HEK293T (cell line): ENCODE data around the gene TCOF1.

Experiments used
- ARNT ChIP-seq: fragments of 450-650 bp; IDR thresholded peaks from 2 replicates; pipeline ENCODE4 v1.6.1; 2017; ENCODE audit warnings: mild to moderate bottlenecking
- BHLHE40 ChIP-seq: fragments of 450-650 bp; IDR thresholded peaks from 2 replicates; pipeline ENCODE4 v1.6.1; 2016; ENCODE audit warnings: mild to moderate bottlenecking, moderate library complexity, borderline replicate concordance
- CTBP1 ChIP-seq: fragments of 450-650 bp; IDR thresholded peaks from 2 replicates; pipeline ENCODE4 v1.6.1; 2016; ENCODE audit warnings: borderline replicate concordance
- ELF4 ChIP-seq: fragments of 450-650 bp; IDR thresholded peaks from 2 replicates; pipeline ENCODE4 v1.6.1; 2017; ENCODE audit warnings: antibody characterized with exemption
- FOXK2 ChIP-seq: fragments of 450-650 bp; IDR thresholded peaks from 2 replicates; pipeline ENCODE4 v1.6.1; 2016; ENCODE audit warnings: mild to moderate bottlenecking
- FOXM1 ChIP-seq: fragments of 450-650 bp; IDR thresholded peaks from 2 replicates; pipeline ENCODE4 v1.6.1; 2017; ENCODE audit warnings: mild to moderate bottlenecking, borderline replicate concordance
- L3MBTL2 ChIP-seq: fragments of 450-650 bp; conservative IDR thresholded peaks from 2 replicates; pipeline ENCODE4 v1.6.1; 2016; ENCODE audit warnings: mild to moderate bottlenecking
- LEF1 ChIP-seq: fragments of 450-650 bp; IDR thresholded peaks from 2 replicates; pipeline ENCODE4 v1.6.1; 2017; ENCODE audit warnings: mild to moderate bottlenecking, borderline replicate concordance
- NFRKB ChIP-seq: fragments of 450-650 bp; IDR thresholded peaks from 2 replicates; pipeline ENCODE4 v1.6.1; 2016; ENCODE audit warnings: mild to moderate bottlenecking, moderate library complexity
- SP1 ChIP-seq: fragments of 450-650 bp; IDR thresholded peaks from 2 replicates; pipeline ENCODE4 v1.6.1; 2017
- SUZ12 ChIP-seq: fragments of 450-650 bp; IDR thresholded peaks from 2 replicates; pipeline ENCODE4 v1.6.1; 2016; ENCODE audit warnings: mild to moderate bottlenecking
- TARDBP ChIP-seq: fragments of 450-650 bp; IDR thresholded peaks from 2 replicates; pipeline ENCODE4 v1.6.1; 2016
- ZNF384 ChIP-seq: fragments of 450-650 bp; IDR thresholded peaks from 2 replicates; pipeline ENCODE4 v1.6.1; 2016
- TF ChIP-seq, protein P1 (sequence below): fragments of 450-650 bp; IDR thresholded peaks from 2 replicates; pipeline ENCODE4 v1.6.1; 2016

DNA sequence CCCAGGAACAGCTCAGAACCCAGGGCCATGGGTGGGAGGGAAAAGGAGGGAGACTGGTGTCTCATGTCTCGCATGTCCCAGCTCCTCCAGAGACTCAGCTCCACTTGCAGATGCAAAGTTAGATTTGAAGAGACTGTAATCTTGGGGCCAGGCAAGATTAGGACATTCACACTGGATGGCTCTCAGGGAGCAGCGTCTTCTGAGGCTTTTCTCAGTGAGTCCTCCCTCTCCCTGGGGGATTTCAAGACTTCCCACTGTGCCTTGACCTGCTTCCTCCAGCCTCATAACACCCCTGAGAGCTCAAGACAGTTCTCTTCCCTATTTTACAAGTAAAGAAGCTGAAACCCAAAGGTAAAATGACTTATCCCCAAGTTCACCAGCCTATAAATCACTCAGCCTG, 10.5 kb upstream of the TCOF1 start:
- TF ChIP-seq L3MBTL2 (no peak), CTBP1 (no peak), NFRKB (no peak), BHLHE40 (no peak), SUZ12 (no peak), ELF4 (no peak), SP1 (no peak), TARDBP (no peak), LEF1 (no peak), ZNF384 (no peak), ARNT (no peak), FOXM1 (no peak), FOXK2 (no peak)
- TF ChIP-seq, protein P1, sequence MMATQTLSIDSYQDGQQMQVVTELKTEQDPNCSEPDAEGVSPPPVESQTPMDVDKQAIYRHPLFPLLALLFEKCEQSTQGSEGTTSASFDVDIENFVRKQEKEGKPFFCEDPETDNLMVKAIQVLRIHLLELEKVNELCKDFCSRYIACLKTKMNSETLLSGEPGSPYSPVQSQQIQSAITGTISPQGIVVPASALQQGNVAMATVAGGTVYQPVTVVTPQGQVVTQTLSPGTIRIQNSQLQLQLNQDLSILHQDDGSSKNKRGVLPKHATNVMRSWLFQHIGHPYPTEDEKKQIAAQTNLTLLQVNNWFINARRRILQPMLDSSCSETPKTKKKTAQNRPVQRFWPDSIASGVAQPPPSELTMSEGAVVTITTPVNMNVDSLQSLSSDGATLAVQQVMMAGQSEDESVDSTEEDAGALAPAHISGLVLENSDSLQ: no peak
